ENCODE measurements around the gene CHI3L2. TPM values are rescaled to one million over a fixed set of nuclear protein-coding genes. Genes with fewer than 3 reads are reported as not detected.

CHI3L2 gene
- polyA plus RNA-seq, 2 of the 4 experiments (the other 2 are of a cell fraction), result 0.23 to 0.43 TPM

GRCh38 chr1:111279144-111279543 lies 51.6 kb downstream of the CHI3L2 start:
- 33% methylated on average over 4 of the region's 4 CpGs for WGBS (ENCODE audit: missing lambda C conversion rate)
- no peak for FAIRE-seq
- Histone ChIP-seq H3K4me3 (no peak overlapping the region), H3K9me3 (no peaks in the 10 kb centered on the region), H3K4me2 (no peak overlapping the region), H3K4me1 (0 out of 3 replicates have a peak, but pooled peaks cover 3% of the 10 kb centered on the region), H3K27ac (no peak overlapping the region)
- CTCF ChIA-PET, result interaction anchor here (1.6 kb wide), 1 partner anchor 56 kb away, joined by 5 read pairs; no protein-coding TSS in a partner anchor
- no peak for ATAC-seq
- TF ChIP-seq SREBF2 (IDR thresholded peaks at IDR 0.05), result no peak
- TF ChIP-seq E2F6 (IDR thresholded peaks at IDR 0.05; ENCODE audit: borderline replicate concordance, low read depth), result no peak
- TF ChIP-seq CEBPB (IDR thresholded peaks at IDR 0.05), result no peak
- no peak for TF ChIP-seq HOXB5 (CRISPR knock-in tag; IDR thresholded peaks at IDR 0.05)
- no peak for TF ChIP-seq NFE2L2 (conservative IDR thresholded peaks at IDR 0.05; ENCODE audit: low read length)
- no peak for TF ChIP-seq MAFK (IDR thresholded peaks at IDR 0.05; ENCODE audit: partially characterized antibody)
- TF ChIP-seq TFCP2L1 (CRISPR knock-in tag; IDR thresholded peaks at IDR 0.05), result no peak
- TF ChIP-seq FOSL2 (IDR thresholded peaks at IDR 0.05), result no peak
- no peak for TF ChIP-seq FOSL2 (CRISPR knock-in tag; IDR thresholded peaks at IDR 0.05)
- POLR2A ChIA-PET, result no interaction called here
- no peak for DNase-seq (ENCODE audit: low read depth in 1 of 2, low spot score in 1 of 2)

GRCh38 chr1:111280267-111280666 lies 52.8 kb downstream of the CHI3L2 start:
- TF ChIP-seq ATOH8 (CRISPR knock-in tag; IDR thresholded peaks at IDR 0.05; ENCODE audit: low read depth), result no peak
- TF ChIP-seq FOSB (CRISPR knock-in tag; IDR thresholded peaks at IDR 0.05), result no peak
- TF ChIP-seq PHF8 (IDR thresholded peaks at IDR 0.05; ENCODE audit: borderline replicate concordance, low read depth), result no peak
- no peak for TF ChIP-seq EHMT2 (IDR thresholded peaks at IDR 0.05; ENCODE audit: low read depth)
- TF ChIP-seq EP300 (IDR thresholded peaks at IDR 0.05), result no peak
- TF ChIP-seq TP53 (CRISPR knock-in tag; IDR thresholded peaks at IDR 0.05), result no peak
- no peak for TF ChIP-seq TFCP2L1 (CRISPR knock-in tag; IDR thresholded peaks at IDR 0.05)
- no peak for TF ChIP-seq CBX8 (IDR thresholded peaks at IDR 0.05)
- TF ChIP-seq MAZ (IDR thresholded peaks at IDR 0.05; ENCODE audit: borderline replicate concordance, low read depth, low read length), result no peak
- TF ChIP-seq HOXA7 (CRISPR knock-in tag; IDR thresholded peaks at IDR 0.05), result no peak
- no peak for TF ChIP-seq ZFP36 (IDR thresholded peaks at IDR 0.05; ENCODE audit: borderline replicate concordance, partially characterized antibody)
- no peak for TF ChIP-seq JUNB (IDR thresholded peaks at IDR 0.05)
- no peak overlapping the region for H3K27ac ChIP-seq
- H3K4me1 ChIP-seq, result 0 out of 3 replicates have a peak, but pooled peaks cover 3% of the 10 kb centered on the region
- H3K4me3 ChIP-seq, result no peak overlapping the region
- no peak overlapping the region for H3K4me2 ChIP-seq
- ChIA-PET CTCF (interaction anchor here (1.6 kb wide), 1 partner anchor 57 kb away, joined by 5 read pairs; no protein-coding TSS in a partner anchor), POLR2A (no interaction called here)
- DNase-seq (ENCODE audit: low read depth in 1 of 2, low spot score in 1 of 2) (no peak), ATAC-seq (no peak), FAIRE-seq (no peak)
- no peaks in the 10 kb centered on the region for H3K9me3 ChIP-seq

GRCh38 chr1:111281411-111281810 lies 53.9 kb downstream of the CHI3L2 start:
- Histone ChIP-seq H3K27ac (no peak overlapping the region), H3K4me2 (no peak overlapping the region), H3K4me1 (no peaks in the 10 kb centered on the region), H3K4me3 (no peak overlapping the region), H3K9me3 (no peaks in the 10 kb centered on the region)
- no peak for ATAC-seq
- POLR2A ChIA-PET, result no interaction called here
- no peak for DNase-seq (ENCODE audit: low read depth in 1 of 2, low spot score in 1 of 2)
- CTCF ChIA-PET, result interaction anchor here (0.5 kb wide), 1 partner anchor 20 kb away, joined by 7 read pairs; no protein-coding TSS in a partner anchor
- TF ChIP-seq PBX3 (IDR thresholded peaks at IDR 0.05), result no peak
- TF ChIP-seq POLR2AphosphoS2 (conservative IDR thresholded peaks at IDR 0.05; ENCODE audit: low read length), result no peak
- no peak for TF ChIP-seq ESRRA (IDR thresholded peaks at IDR 0.05; ENCODE audit: borderline replicate concordance, low read length)
- no peak for TF ChIP-seq ZNF302 (CRISPR knock-in tag; IDR thresholded peaks at IDR 0.05)
- no peak for TF ChIP-seq CBX8 (IDR thresholded peaks at IDR 0.05)
- no peak for TF ChIP-seq ZFP36 (IDR thresholded peaks at IDR 0.05; ENCODE audit: borderline replicate concordance, partially characterized antibody)
- TF ChIP-seq EP300 (IDR thresholded peaks at IDR 0.05), result no peak
- TF ChIP-seq NR3C1 (IDR thresholded peaks at IDR 0.05), result no peak
- FAIRE-seq, result no peak
- WGBS (ENCODE audit: missing lambda C conversion rate), result 31% methylated on average over 5 of the region's 5 CpGs

All from A549 (cell line).